ENCODE measurements around the gene RPE65. TPM values are rescaled to one million over a fixed set of nuclear protein-coding genes. Genes with fewer than 3 reads are reported as not detected.

The RPE65 gene
- polyA plus RNA-seq, 2 donors: 0.01 TPM; not detected in 1

- Histone ChIP-seq H3K27me3 (ENCODE audit: control insufficient read depth in 1 of 2, insufficient read depth in 2 of 2, low read length in 2 of 2) (no peaks in the 10 kb centered on the region), H3K36me3 (ENCODE audit: control insufficient read depth in 2 of 2, insufficient read depth in 2 of 2, low read length in 1 of 2) (no peaks in the 10 kb centered on the region), H3K4me3 (ENCODE audit: low read depth in 1 of 2, low read length in 2 of 2) (no peak overlapping the region), H3K9me3 (ENCODE audit: control insufficient read depth in 2 of 2, insufficient read depth in 1 of 2, low read depth in 1 of 2, low read length in 1 of 2) (peaks cover 0 to 2% of the 10 kb centered on the region in 2 donors), H3K27ac (ENCODE audit: low read depth in 2 of 2, low read length in 1 of 2) (peak overlapping the region; percentile 85 to 86), H3K4me1 (ENCODE audit: control insufficient read depth in 2 of 2, insufficient read depth in 2 of 2, low read length in 1 of 2) (peaks cover 0 to 2% of the 10 kb centered on the region in 2 donors)
- 33 to 36% methylated on average over 2 of the region's 2 CpGs for WGBS, 2 donors
Observed at GRCh38 chr1:68384321-68384813, 65.4 kb downstream of the RPE65 start.

GRCh38 chr1:68383092-68383491 is 66.7 kb downstream of the RPE65 start:
- H3K9me3 ChIP-seq (ENCODE audit: control insufficient read depth in 2 of 2, insufficient read depth in 1 of 2, low read depth in 1 of 2, low read length in 1 of 2): peaks cover 0 to 2% of the 10 kb centered on the region in 2 donors
- H3K27me3 ChIP-seq (ENCODE audit: control insufficient read depth in 1 of 2, insufficient read depth in 2 of 2, low read length in 2 of 2): no peaks in the 10 kb centered on the region
- 78 to 86% methylated on average over 2 of the region's 2 CpGs for WGBS, 2 donors
- H3K4me1 ChIP-seq (ENCODE audit: control insufficient read depth in 2 of 2, insufficient read depth in 2 of 2, low read length in 1 of 2): peaks cover 0 to 2% of the 10 kb centered on the region in 2 donors
- H3K27ac ChIP-seq (ENCODE audit: low read depth in 2 of 2, low read length in 1 of 2): peak overlapping the region; percentile 14 to 52
- no peak overlapping the region for H3K4me3 ChIP-seq (ENCODE audit: low read depth in 1 of 2, low read length in 2 of 2)
- H3K36me3 ChIP-seq (ENCODE audit: control insufficient read depth in 2 of 2, insufficient read depth in 2 of 2, low read length in 1 of 2): no peaks in the 10 kb centered on the region

- Histone ChIP-seq H3K4me3 (ENCODE audit: low read depth in 1 of 2, low read length in 2 of 2) (no peak overlapping the region), H3K27ac (ENCODE audit: low read depth in 2 of 2, low read length in 1 of 2) (peak overlapping the region; percentile 30 to 74), H3K27me3 (ENCODE audit: control insufficient read depth in 1 of 2, insufficient read depth in 2 of 2, low read length in 2 of 2) (no peaks in the 10 kb centered on the region), H3K4me1 (ENCODE audit: control insufficient read depth in 2 of 2, insufficient read depth in 2 of 2, low read length in 1 of 2) (no peaks in the 10 kb centered on the region), H3K36me3 (ENCODE audit: control insufficient read depth in 2 of 2, insufficient read depth in 2 of 2, low read length in 1 of 2) (no peaks in the 10 kb centered on the region), H3K9me3 (ENCODE audit: control insufficient read depth in 2 of 2, insufficient read depth in 1 of 2, low read depth in 1 of 2, low read length in 1 of 2) (peaks cover 0 to 2% of the 10 kb centered on the region in 2 donors)
Observed at GRCh38 chr1:68379085-68379478, 70.7 kb downstream of the RPE65 start.

Other genes with a start within 250 kb of the RPE65 start
- gene WLS, start 217.4 kb downstream of the RPE65 start, polyA plus RNA-seq: 10 to 100 TPM; 29.4 to 52.5 TPM
- gene DEPDC1, start 47.1 kb upstream of the RPE65 start, polyA plus RNA-seq: 1 to 10 TPM; 2.8 to 2.9 TPM

Measured in esophagus (tissue), 2 donors.